ENCODE data around the gene ATAD3A. TPM values are rescaled to one million over a fixed set of nuclear protein-coding genes. Genes with fewer than 3 reads are reported as not detected.

Gene ATAD3A
- total RNA-seq, 2 donors from 2014 or later, result 19.6 to 74.0 TPM

DNA sequence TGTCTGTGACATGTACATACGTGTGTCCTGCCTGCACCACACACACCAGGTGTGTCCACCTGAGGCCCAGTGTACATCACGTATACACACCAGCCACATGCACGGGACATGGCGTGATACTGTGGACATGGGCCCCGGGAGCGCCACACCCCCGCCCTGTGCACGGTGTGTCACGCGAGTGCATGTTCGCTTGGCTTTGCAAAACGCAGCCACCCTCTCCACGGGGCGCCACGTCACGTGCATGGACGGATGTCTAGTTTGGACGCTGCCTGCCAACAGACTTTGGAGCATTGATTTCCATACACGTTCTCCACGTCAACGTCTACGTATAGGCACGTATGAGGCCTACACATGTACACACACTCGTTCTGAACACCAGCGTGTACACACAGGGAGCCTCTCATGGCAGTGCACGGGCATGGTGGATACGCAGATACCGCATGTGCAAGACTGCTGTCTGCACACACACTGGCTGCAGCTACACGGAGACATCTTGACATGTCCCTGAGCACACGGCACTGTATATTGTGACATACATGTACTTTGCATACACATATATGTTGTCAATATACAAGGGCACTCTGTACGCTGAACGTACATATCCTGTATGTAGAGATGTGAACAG lies 25.8 kb downstream of the ATAD3A start:
- no peak overlapping the region for H3K27ac ChIP-seq
- no peaks in the 10 kb centered on the region for H3K36me3 ChIP-seq
- H3K9ac ChIP-seq (ENCODE audit: low read depth in 2 of 2, low read length in 2 of 2), result peak overlapping the region in 1 of 2 donors; percentile 35
- DNase-seq, result no peak
- H3K4me1 ChIP-seq, result peaks cover 4% of the 10 kb centered on the region
- H3K4me3 ChIP-seq, result no peak overlapping the region
- TF ChIP-seq, protein P1, sequence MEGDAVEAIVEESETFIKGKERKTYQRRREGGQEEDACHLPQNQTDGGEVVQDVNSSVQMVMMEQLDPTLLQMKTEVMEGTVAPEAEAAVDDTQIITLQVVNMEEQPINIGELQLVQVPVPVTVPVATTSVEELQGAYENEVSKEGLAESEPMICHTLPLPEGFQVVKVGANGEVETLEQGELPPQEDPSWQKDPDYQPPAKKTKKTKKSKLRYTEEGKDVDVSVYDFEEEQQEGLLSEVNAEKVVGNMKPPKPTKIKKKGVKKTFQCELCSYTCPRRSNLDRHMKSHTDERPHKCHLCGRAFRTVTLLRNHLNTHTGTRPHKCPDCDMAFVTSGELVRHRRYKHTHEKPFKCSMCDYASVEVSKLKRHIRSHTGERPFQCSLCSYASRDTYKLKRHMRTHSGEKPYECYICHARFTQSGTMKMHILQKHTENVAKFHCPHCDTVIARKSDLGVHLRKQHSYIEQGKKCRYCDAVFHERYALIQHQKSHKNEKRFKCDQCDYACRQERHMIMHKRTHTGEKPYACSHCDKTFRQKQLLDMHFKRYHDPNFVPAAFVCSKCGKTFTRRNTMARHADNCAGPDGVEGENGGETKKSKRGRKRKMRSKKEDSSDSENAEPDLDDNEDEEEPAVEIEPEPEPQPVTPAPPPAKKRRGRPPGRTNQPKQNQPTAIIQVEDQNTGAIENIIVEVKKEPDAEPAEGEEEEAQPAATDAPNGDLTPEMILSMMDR (IDR thresholded peaks at IDR 0.05), result no peak
- no peaks in the 10 kb centered on the region for H3K9me3 ChIP-seq
- intact Hi-C loops (cut with DNase I), result no loop called here
- H3K27me3 ChIP-seq, result no peaks in the 10 kb centered on the region

DNA sequence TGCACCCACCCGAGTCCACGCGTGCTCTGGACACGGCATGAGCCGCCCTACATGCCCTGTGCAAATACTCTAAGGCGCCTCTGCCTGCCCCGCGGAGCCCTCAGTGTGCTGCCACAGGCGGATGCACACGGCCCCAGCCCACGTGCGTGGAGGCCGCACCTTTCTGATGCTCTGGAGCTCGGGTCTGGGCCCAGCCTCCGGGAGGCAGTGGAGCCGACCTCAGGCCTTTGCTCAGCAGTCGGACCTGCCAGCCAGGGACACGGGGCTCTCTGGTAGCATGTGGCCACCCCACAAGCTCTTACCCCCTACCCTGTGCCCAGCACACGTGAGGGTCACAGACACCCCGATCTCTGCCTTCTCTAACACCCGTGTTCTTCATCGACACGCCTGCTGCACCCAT lies 26.4 kb downstream of the ATAD3A start:
- intact Hi-C loops (cut with DNase I), result no loop called here
- Histone ChIP-seq H3K27ac (no peak overlapping the region), H3K9me3 (no peaks in the 10 kb centered on the region), H3K9ac (ENCODE audit: low read depth in 2 of 2, low read length in 2 of 2) (no peak overlapping the region), H3K36me3 (no peaks in the 10 kb centered on the region), H3K4me1 (peaks cover 4% of the 10 kb centered on the region), H3K27me3 (no peaks in the 10 kb centered on the region), H3K4me3 (no peak overlapping the region)
- TF ChIP-seq, protein P1 (IDR thresholded peaks at IDR 0.05), result no peak
- no peak for DNase-seq

DNA sequence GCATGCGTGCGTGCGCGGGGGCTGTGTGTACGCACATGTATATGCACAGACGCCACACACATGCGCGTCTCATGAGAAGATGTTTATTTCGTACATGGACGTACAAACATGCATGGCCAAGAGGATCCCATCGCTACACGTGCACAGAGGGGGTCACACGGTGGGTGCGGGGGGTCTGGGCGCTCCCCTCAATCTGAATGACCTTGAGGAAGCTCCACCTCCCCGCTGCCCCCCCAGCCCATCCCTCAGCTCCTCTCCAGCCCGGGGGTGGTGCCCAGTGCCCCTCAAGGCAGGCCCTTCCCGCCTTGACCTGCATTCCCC lies 27.0 kb downstream of the ATAD3A start:
- H3K4me1 ChIP-seq, result peaks cover 4% of the 10 kb centered on the region
- TF ChIP-seq, protein P1 (IDR thresholded peaks at IDR 0.05), result no peak
- no peaks in the 10 kb centered on the region for H3K27me3 ChIP-seq
- peak overlapping the region in 1 of 2 donors; percentile 5 for H3K9ac ChIP-seq (ENCODE audit: low read depth in 2 of 2, low read length in 2 of 2)
- H3K27ac ChIP-seq, result no peak overlapping the region
- no peak overlapping the region for H3K4me3 ChIP-seq
- no peak for DNase-seq
- H3K9me3 ChIP-seq, result no peaks in the 10 kb centered on the region
- H3K36me3 ChIP-seq, result no peaks in the 10 kb centered on the region
- intact Hi-C loops (cut with DNase I), result no loop called here

DNA sequence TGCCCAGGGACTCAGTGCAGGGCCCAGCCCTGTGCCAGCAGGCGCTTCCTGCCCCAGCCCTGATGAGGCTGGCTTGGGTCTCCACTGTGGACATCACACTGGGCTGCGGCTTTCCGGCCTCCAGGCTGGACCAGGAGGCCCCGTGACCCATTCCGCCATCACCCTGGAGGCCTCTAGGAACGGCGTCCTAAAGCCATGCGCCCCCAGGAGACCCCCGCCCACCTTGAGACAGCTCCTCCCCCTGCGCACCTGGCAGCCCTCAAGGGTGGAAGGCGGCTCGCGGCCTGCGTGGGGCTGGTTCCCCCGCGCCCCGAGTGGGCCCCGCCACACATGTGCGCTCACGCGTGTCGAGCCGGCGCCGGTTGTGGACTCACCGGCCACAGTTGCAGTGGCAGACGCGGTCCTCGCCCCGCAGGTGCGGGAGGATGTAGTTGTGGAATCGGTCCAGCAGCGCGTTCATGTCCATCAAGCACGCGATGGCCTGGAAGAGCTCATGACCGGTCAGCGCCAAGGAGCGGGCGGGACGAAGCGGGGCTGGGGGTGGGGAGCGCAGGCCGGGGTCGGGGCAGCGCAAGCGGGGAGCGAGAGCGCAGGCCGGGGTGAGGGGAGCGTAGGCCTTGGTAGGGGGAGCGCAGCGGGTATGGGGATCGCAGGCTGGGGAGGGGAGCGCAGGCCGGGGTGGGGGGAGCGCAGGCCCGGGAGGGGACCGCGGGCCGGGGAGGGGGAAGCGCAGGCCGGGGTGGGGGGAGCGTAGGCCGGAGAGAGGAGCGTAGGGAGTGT lies 27.5 kb downstream of the ATAD3A start:
- peak overlapping the region; percentile 5 to 35 for H3K9ac ChIP-seq (ENCODE audit: low read depth in 2 of 2, low read length in 2 of 2)
- no peaks in the 10 kb centered on the region for H3K9me3 ChIP-seq
- DNase-seq, result no peak
- peaks cover 4% of the 10 kb centered on the region for H3K4me1 ChIP-seq
- intact Hi-C loops (cut with DNase I), result no loop called here
- TF ChIP-seq, protein P1 (IDR thresholded peaks at IDR 0.05), result no peak
- no peaks in the 10 kb centered on the region for H3K36me3 ChIP-seq
- no peaks in the 10 kb centered on the region for H3K27me3 ChIP-seq
- H3K4me3 ChIP-seq, result peak overlapping the region; percentile 36
- H3K27ac ChIP-seq, result no peak overlapping the region

DNA sequence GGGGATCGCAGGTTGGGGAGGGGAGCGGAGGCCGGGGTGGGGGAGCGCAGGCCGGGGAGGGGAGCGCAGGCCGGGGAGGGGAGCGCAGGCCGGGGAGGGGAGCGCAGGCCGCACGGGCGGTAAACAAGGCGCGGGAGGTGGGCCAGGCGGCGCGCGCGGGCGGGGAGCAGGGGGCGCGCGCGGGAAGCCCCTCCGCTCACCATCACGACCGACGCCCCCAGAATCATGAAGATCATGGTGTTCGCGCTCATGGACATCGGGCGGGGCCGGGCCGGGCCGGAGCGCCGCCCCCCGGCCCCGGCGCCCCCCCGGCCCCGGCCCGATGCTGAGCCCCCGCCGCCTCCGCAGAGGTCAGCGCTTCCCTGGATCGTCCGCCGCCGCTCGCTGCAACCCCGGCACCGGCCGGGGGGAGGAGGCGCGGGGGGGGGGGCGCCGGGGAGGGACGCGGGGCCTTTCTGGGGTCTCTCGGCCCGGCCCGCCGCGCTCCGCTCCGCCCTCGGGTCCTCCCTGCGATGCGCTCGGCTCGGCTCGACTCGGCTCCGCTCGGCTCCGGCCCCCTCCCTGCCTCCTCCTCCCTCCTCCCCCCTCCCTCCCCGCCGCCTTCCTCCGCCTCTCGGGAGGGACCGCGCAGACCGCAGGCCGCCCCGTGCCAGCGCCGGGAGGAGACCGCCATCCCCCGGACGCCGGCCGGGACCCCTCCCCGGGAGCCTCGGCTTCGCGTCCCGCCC lies 28.3 kb downstream of the ATAD3A start, which contains the start of gene TMEM240:
TMEM240 (minus strand) TSS at position 535 of the 728 bp plus-strand sequence; CDS start at position 257, 278 bp downstream.
- Histone ChIP-seq H3K9me3 (no peaks in the 10 kb centered on the region), H3K4me1 (peaks cover 4% of the 10 kb centered on the region), H3K27ac (no peak within 1 kb of the TSS), H3K4me3 (peak within 1 kb of the TSS; percentile 36), H3K27me3 (no peaks in the 10 kb centered on the region), H3K36me3 (no peaks in the 10 kb centered on the region), H3K9ac (ENCODE audit: low read depth in 2 of 2, low read length in 2 of 2) (peak within 1 kb of the TSS in 1 of 2 donors; percentile 66)
- intact Hi-C loops (cut with DNase I), result no loop called here
- TF ChIP-seq, protein P1 (IDR thresholded peaks at IDR 0.05), result no peak
- DNase-seq, result peak; percentile 64
